Stomach smooth muscle (tissue), 2 donors: ENCODE results near the gene DOCK9.

Experiments
- H3K27ac ChIP-seq: one replicate; pipeline ENCODE4 v1.7.0; 2013; ENCODE audit warnings: mild to moderate bottlenecking, low read length, inconsistent platforms
- H3K27me3 ChIP-seq, 2 donors: one replicate each; pipeline ENCODE4 v1.7.0; 2013; ENCODE audit warnings: low read length in 2 of 2; ENCODE audit not compliant: insufficient read depth in 2 of 2, control insufficient read depth in 1 of 2
- H3K36me3 ChIP-seq, 2 donors: one replicate each; pipeline ENCODE4 v1.7.0; 2013; ENCODE audit warnings: low read length in 2 of 2; ENCODE audit not compliant: control insufficient read depth in 2 of 2, insufficient read depth in 2 of 2
- H3K4me1 ChIP-seq: one replicate; pipeline ENCODE4 v1.7.0; 2013; ENCODE audit warnings: low read length; ENCODE audit not compliant: control insufficient read depth, insufficient read depth
- H3K4me3 ChIP-seq, 2 donors: one replicate each; pipeline ENCODE4 v1.7.0; 2013; ENCODE audit warnings: low read length in 2 of 2
- H3K9ac ChIP-seq, 2 donors: one replicate each; pipeline ENCODE4 v1.7.0; 2013; ENCODE audit warnings: low read length in 2 of 2, mild to moderate bottlenecking in 1 of 2
- H3K9me3 ChIP-seq, 2 donors: one replicate each; pipeline ENCODE4 v1.7.0; 2013; ENCODE audit warnings: low read length in 2 of 2; ENCODE audit not compliant: control insufficient read depth in 2 of 2
- donor health status: healthy.
- donor health status: Pancreatic carcinoma.

Gene DOCK9

GRCh38 chr13:98944336-98944735 is 33.5 kb downstream of the DOCK9 start:
- Histone ChIP-seq H3K4me1 (peaks cover 4% of the 10 kb centered on the region), H3K27ac (no peak overlapping the region)

GRCh38 chr13:98942997-98943396 is 34.9 kb downstream of the DOCK9 start:
- peaks cover 10% of the 10 kb centered on the region for H3K4me1 ChIP-seq
- H3K9me3 ChIP-seq = no peaks in the 10 kb centered on the region
- no peaks in the 10 kb centered on the region for H3K27me3 ChIP-seq
- H3K27ac ChIP-seq = no peak overlapping the region
- H3K9ac ChIP-seq = no peak overlapping the region
- H3K4me3 ChIP-seq = no peak overlapping the region
- no peaks in the 10 kb centered on the region for H3K36me3 ChIP-seq

More at GRCh38 chr13:98944336-98944735, 33.5 kb downstream of the DOCK9 start:
- Histone ChIP-seq H3K27me3 (no peaks in the 10 kb centered on the region), H3K9me3 (no peaks in the 10 kb centered on the region), H3K9ac (no peak overlapping the region), H3K4me3 (no peak overlapping the region), H3K36me3 (no peaks in the 10 kb centered on the region)

- Histone ChIP-seq H3K27me3 (no peaks in the 10 kb centered on the region), H3K36me3 (no peaks in the 10 kb centered on the region), H3K27ac (no peak overlapping the region), H3K4me3 (no peak overlapping the region), H3K4me1 (peaks cover 10% of the 10 kb centered on the region), H3K9ac (no peak overlapping the region), H3K9me3 (no peaks in the 10 kb centered on the region)
Measured at GRCh38 chr13:98942485-98942884, 35.4 kb downstream of the DOCK9 start.

GRCh38 chr13:98941536-98941935 is 36.3 kb downstream of the DOCK9 start:
- Histone ChIP-seq H3K9me3 (no peaks in the 10 kb centered on the region), H3K27me3 (no peaks in the 10 kb centered on the region), H3K27ac (no peak overlapping the region), H3K36me3 (no peaks in the 10 kb centered on the region), H3K4me1 (peaks cover 10% of the 10 kb centered on the region), H3K4me3 (no peak overlapping the region), H3K9ac (no peak overlapping the region)

- Histone ChIP-seq H3K9ac (no peak overlapping the region), H3K4me1 (peaks cover 10% of the 10 kb centered on the region), H3K27ac (peak overlapping the region; percentile 18)
Measured at GRCh38 chr13:98941126-98941525, 36.7 kb downstream of the DOCK9 start.

GRCh38 chr13:98940325-98941001 is 37.4 kb downstream of the DOCK9 start:
- Histone ChIP-seq H3K9ac (no peak overlapping the region), H3K4me1 (peaks cover 10% of the 10 kb centered on the region), H3K4me3 (no peak overlapping the region), H3K9me3 (no peaks in the 10 kb centered on the region), H3K27me3 (no peaks in the 10 kb centered on the region), H3K27ac (peak overlapping the region; percentile 18), H3K36me3 (no peaks in the 10 kb centered on the region)

More at GRCh38 chr13:98941126-98941525, 36.7 kb downstream of the DOCK9 start:
- Histone ChIP-seq H3K27me3 (no peaks in the 10 kb centered on the region), H3K36me3 (no peaks in the 10 kb centered on the region), H3K4me3 (no peak overlapping the region), H3K9me3 (no peaks in the 10 kb centered on the region)

- peaks cover 10% of the 10 kb centered on the region for H3K4me1 ChIP-seq
- no peak overlapping the region for H3K4me3 ChIP-seq
- no peak overlapping the region for H3K9ac ChIP-seq
- H3K9me3 ChIP-seq = peaks cover 0 to under 1% of the 10 kb centered on the region in 2 donors
- no peaks in the 10 kb centered on the region for H3K27me3 ChIP-seq
- H3K27ac ChIP-seq = no peak overlapping the region
- no peaks in the 10 kb centered on the region for H3K36me3 ChIP-seq
Measured at GRCh38 chr13:98939660-98940191, 38.1 kb downstream of the DOCK9 start.

GRCh38 chr13:98938801-98939200 is 39.1 kb downstream of the DOCK9 start:
- Histone ChIP-seq H3K9me3 (peaks cover 6 to 10% of the 10 kb centered on the region in 2 donors), H3K36me3 (no peaks in the 10 kb centered on the region), H3K9ac (no peak overlapping the region), H3K4me1 (peaks cover 10% of the 10 kb centered on the region), H3K27me3 (no peaks in the 10 kb centered on the region), H3K4me3 (no peak overlapping the region), H3K27ac (no peak overlapping the region)

- H3K4me3 ChIP-seq = no peak overlapping the region
- no peak overlapping the region for H3K9ac ChIP-seq
- peaks cover 6 to 13% of the 10 kb centered on the region in 2 donors for H3K9me3 ChIP-seq
- H3K27ac ChIP-seq = no peak overlapping the region
- no peaks in the 10 kb centered on the region for H3K27me3 ChIP-seq
- no peaks in the 10 kb centered on the region for H3K36me3 ChIP-seq
- H3K4me1 ChIP-seq = peaks cover 10% of the 10 kb centered on the region
Measured at GRCh38 chr13:98937911-98938381, 39.9 kb downstream of the DOCK9 start.

- Histone ChIP-seq H3K9ac (no peak overlapping the region), H3K27me3 (no peaks in the 10 kb centered on the region), H3K4me1 (peaks cover 9% of the 10 kb centered on the region), H3K4me3 (no peak overlapping the region), H3K36me3 (no peaks in the 10 kb centered on the region), H3K9me3 (peaks cover 6 to 13% of the 10 kb centered on the region in 2 donors), H3K27ac (no peak overlapping the region)
Measured at GRCh38 chr13:98934243-98934642, 43.6 kb downstream of the DOCK9 start.

- H3K9ac ChIP-seq = no peak overlapping the region
- no peak overlapping the region for H3K27ac ChIP-seq
- no peak overlapping the region for H3K4me3 ChIP-seq
Measured at GRCh38 chr13:98930151-98930591, 47.7 kb downstream of the DOCK9 start.

More at GRCh38 chr13:98930151-98930591, 47.7 kb downstream of the DOCK9 start:
- Histone ChIP-seq H3K4me1 (peaks cover 3% of the 10 kb centered on the region), H3K27me3 (no peaks in the 10 kb centered on the region), H3K9me3 (peaks cover 6 to 13% of the 10 kb centered on the region in 2 donors), H3K36me3 (no peaks in the 10 kb centered on the region)
